Activated T-helper 1 cell treated with anti-CD3 and anti-CD28 coated beads, Interleukin-12 subunit alpha, Interleukin-12 subunit beta, Interleukin-2, Interleukin-4 antibody, amounts not matched to agents 30 ng/mL and 10 ng/mL and 1 ng/mL, durations not matched to agents 14 hours and 24 hours and 36 hours (primary cell): ENCODE data around the gene ST8SIA4. TPM values are rescaled to one million over a fixed set of nuclear protein-coding genes. Genes with fewer than 3 reads are reported as not detected.

ENCODE experiments used
- DNase-seq: peaks from one replicate; pipeline ENCODE4 v3.0.0; 2021; ENCODE audit warnings: low spot score
- H3K27ac Mint-ChIP-seq: one replicate; pipeline ENCODE4 v1.8.0; 2021; ENCODE audit warnings: mild to moderate bottlenecking, mixed read lengths
- H3K27me3 Mint-ChIP-seq: one replicate; pipeline ENCODE4 v1.8.0; 2022; ENCODE audit warnings: mild to moderate bottlenecking, moderate library complexity, mixed read lengths; ENCODE audit not compliant: insufficient read depth
- H3K36me3 Mint-ChIP-seq: one replicate; pipeline ENCODE4 v1.8.0; 2021; ENCODE audit warnings: low read depth, mixed read lengths
- H3K4me1 Mint-ChIP-seq: one replicate; pipeline ENCODE4 v1.8.0; 2021; ENCODE audit warnings: low read depth, mixed read lengths
- H3K4me3 Mint-ChIP-seq: one replicate; pipeline ENCODE4 v1.8.0; 2021; ENCODE audit warnings: mild to moderate bottlenecking, moderate library complexity, mixed read lengths
- H3K9me3 Mint-ChIP-seq: one replicate; pipeline ENCODE4 v1.8.0; 2021; ENCODE audit warnings: mixed read lengths
- intact Hi-C: fragments of 100-400 bp; cut with micrococcal nuclease; formaldehyde crosslinking; loops from one replicate; pipeline ENCODE4 v1.15.1; 2024
- total RNA-seq: library from RNA; stranded (reverse); gene quantifications from 2 replicates; pipeline ENCODE4 v1.2.3, GENCODE V29; 2022

ST8SIA4 gene
- total RNA-seq, 1 donor from 2014 or later: 65.2 TPM

GRCh38 chr5:100760688-100761087, 142.4 kb downstream of the ST8SIA4 start:
- intact Hi-C loops: loop anchor here (2.0 kb wide), 1 partner anchor 16 kb away; no protein-coding TSS in a partner anchor
- Mint-ChIP-seq H3K4me1 (peaks cover 4% of the 10 kb centered on the region), H3K27me3 (peaks cover 15% of the 10 kb centered on the region), H3K4me3 (no peak overlapping the region), H3K27ac (no peak overlapping the region), H3K9me3 (no peaks in the 10 kb centered on the region), H3K36me3 (no peaks in the 10 kb centered on the region)
- no peak for DNase-seq

GRCh38 chr5:100758780-100759179, 144.3 kb downstream of the ST8SIA4 start:
- Mint-ChIP-seq H3K4me3 (no peak overlapping the region), H3K27me3 (peaks cover 22% of the 10 kb centered on the region), H3K27ac (no peak overlapping the region), H3K4me1 (peaks cover 4% of the 10 kb centered on the region), H3K9me3 (no peaks in the 10 kb centered on the region), H3K36me3 (no peaks in the 10 kb centered on the region)
- DNase-seq: no peak
- intact Hi-C loops: no loop called here

- no peak for DNase-seq
- Mint-ChIP-seq H3K4me3 (no peak overlapping the region), H3K27me3 (peaks cover 22% of the 10 kb centered on the region), H3K27ac (no peak overlapping the region), H3K9me3 (no peaks in the 10 kb centered on the region), H3K4me1 (peaks cover 4% of the 10 kb centered on the region), H3K36me3 (no peaks in the 10 kb centered on the region)
- intact Hi-C loops: no loop called here
These were observed 144.8 kb downstream of the ST8SIA4 start for GRCh38 chr5:100758306-100758705.

- no peak for DNase-seq
- H3K4me1 Mint-ChIP-seq: peaks cover 4% of the 10 kb centered on the region
- H3K4me3 Mint-ChIP-seq: no peak overlapping the region
- H3K36me3 Mint-ChIP-seq: no peaks in the 10 kb centered on the region
- H3K9me3 Mint-ChIP-seq: no peaks in the 10 kb centered on the region
- intact Hi-C loops: no loop called here
- H3K27me3 Mint-ChIP-seq: peaks cover 27% of the 10 kb centered on the region
- no peak overlapping the region for H3K27ac Mint-ChIP-seq
These were observed 145.5 kb downstream of the ST8SIA4 start for GRCh38 chr5:100757618-100758017.
